NT2/D1 (cell line): ENCODE data around the gene ASB6.

Experiments used
- SUZ12 ChIP-seq: IDR thresholded peaks from 2 replicates; pipeline ENCODE4 v1.6.1; 2011; ENCODE audit not compliant: insufficient read length, insufficient read depth; ENCODE audit errors: extremely low read depth
- YY1 ChIP-seq: IDR thresholded peaks from 2 replicates; pipeline ENCODE4 v1.6.1; 2011; ENCODE audit not compliant: insufficient read length, insufficient read depth
- ZNF274 ChIP-seq: IDR thresholded peaks from 2 replicates; pipeline ENCODE4 v1.6.1; 2011; ENCODE audit warnings: mild to moderate bottlenecking, low read depth, low read length

- TF ChIP-seq ZNF274 = no peak
- TF ChIP-seq SUZ12 = no peak
- TF ChIP-seq YY1 = no peak
Measured at GRCh38 chr9:129688285-129689043, 46.5 kb upstream of the ASB6 start.
